KOPT-K1 (cell line): ENCODE data around the gene MYO9A.
"Not testable (repeated sequence)": the region's sequence is repeated elsewhere in the genome, so short reads cannot be mapped to it uniquely, and the experiment has no call there.

Source experiments
- H3K27ac ChIP-seq: fragments of 200-600 bp; sonication (generic); 2 replicates; pipeline ENCODE4 v1.5.1; 2016; ENCODE audit warnings: antibody characterized with exemption, mild to moderate bottlenecking, low read depth, low read length; ENCODE audit not compliant: poor library complexity, severe bottlenecking
- H3K36me3 ChIP-seq: fragments of 200-600 bp; sonication (generic); 2 replicates; pipeline ENCODE4 v1.5.1; 2017; ENCODE audit warnings: antibody characterized with exemption, mild to moderate bottlenecking, low read length, moderate library complexity; ENCODE audit not compliant: insufficient read depth
- H3K9me3 ChIP-seq: fragments of 200-600 bp; sonication (generic); 2 replicates; pipeline ENCODE4 v1.5.1; 2017; ENCODE audit warnings: antibody characterized with exemption, low read length, mild to moderate bottlenecking; ENCODE audit not compliant: insufficient read depth, poor library complexity, severe bottlenecking

MYO9A gene

GRCh38 chr15:72050700-72051099 is 67.2 kb downstream of the MYO9A start:
- no peak overlapping the region for H3K27ac ChIP-seq
- H3K36me3 ChIP-seq: peaks cover 6% of the 10 kb centered on the region
- H3K9me3 ChIP-seq: peaks cover 20% of the 10 kb centered on the region

GRCh38 chr15:72047020-72047419 is 70.9 kb downstream of the MYO9A start:
- H3K27ac ChIP-seq: no peak overlapping the region
- peaks cover 8% of the 10 kb centered on the region for H3K9me3 ChIP-seq
- H3K36me3 ChIP-seq: peaks cover 9% of the 10 kb centered on the region

GRCh38 chr15:72044956-72045355 is 73.0 kb downstream of the MYO9A start:
- H3K9me3 ChIP-seq: no peaks in the 10 kb centered on the region
- no peak overlapping the region for H3K27ac ChIP-seq
- H3K36me3 ChIP-seq: peaks cover 14% of the 10 kb centered on the region

GRCh38 chr15:72042865-72043264 is 75.1 kb downstream of the MYO9A start:
- H3K36me3 ChIP-seq: peaks cover 14% of the 10 kb centered on the region
- no peak overlapping the region for H3K27ac ChIP-seq
- no peaks in the 10 kb centered on the region for H3K9me3 ChIP-seq

GRCh38 chr15:72042054-72042453 is 75.9 kb downstream of the MYO9A start:
- H3K9me3 ChIP-seq: peaks cover 4% of the 10 kb centered on the region
- no peak overlapping the region for H3K27ac ChIP-seq
- peaks cover 14% of the 10 kb centered on the region for H3K36me3 ChIP-seq

GRCh38 chr15:72037321-72037720 is 80.6 kb downstream of the MYO9A start:
- H3K27ac ChIP-seq: no peak overlapping the region
- peaks cover 6% of the 10 kb centered on the region for H3K9me3 ChIP-seq
- peaks cover 6% of the 10 kb centered on the region; the same call in 1 of the 2 replicates for H3K36me3 ChIP-seq

GRCh38 chr15:72034859-72035650 is 82.9 kb downstream of the MYO9A start:
- peaks cover 6% of the 10 kb centered on the region for H3K9me3 ChIP-seq
- H3K27ac ChIP-seq: no peak overlapping the region

GRCh38 chr15:72034351-72034750 is 83.6 kb downstream of the MYO9A start:
- H3K9me3 ChIP-seq: peaks cover 6% of the 10 kb centered on the region
- no peaks in the 10 kb centered on the region for H3K36me3 ChIP-seq
- H3K27ac ChIP-seq: no peak overlapping the region

More at GRCh38 chr15:72034859-72035650, 82.9 kb downstream of the MYO9A start:
- no peaks in the 10 kb centered on the region for H3K36me3 ChIP-seq

- Histone ChIP-seq H3K9me3 (peaks cover 6% of the 10 kb centered on the region), H3K27ac (no peak overlapping the region), H3K36me3 (no peaks in the 10 kb centered on the region)
Observed at GRCh38 chr15:72033711-72034110, 84.2 kb downstream of the MYO9A start.

GRCh38 chr15:72033285-72033684 is 84.7 kb downstream of the MYO9A start:
- H3K36me3 ChIP-seq: no peaks in the 10 kb centered on the region
- H3K9me3 ChIP-seq: peaks cover 6% of the 10 kb centered on the region
- H3K27ac ChIP-seq: no peak overlapping the region

- no peak overlapping the region for H3K27ac ChIP-seq
- H3K36me3 ChIP-seq: peaks cover 7% of the 10 kb centered on the region; the same call in 1 of the 2 replicates
Observed at GRCh38 chr15:72021604-72022003, 96.3 kb downstream of the MYO9A start.

GRCh38 chr15:72020799-72021198 is 97.2 kb downstream of the MYO9A start:
- H3K27ac ChIP-seq: no peak overlapping the region
- H3K9me3 ChIP-seq: no peaks in the 10 kb centered on the region
- H3K36me3 ChIP-seq: peaks cover 7% of the 10 kb centered on the region; the same call in 1 of the 2 replicates

More at GRCh38 chr15:72021604-72022003, 96.3 kb downstream of the MYO9A start:
- no peaks in the 10 kb centered on the region for H3K9me3 ChIP-seq

- H3K9me3 ChIP-seq, H3K27ac ChIP-seq, H3K36me3 ChIP-seq: not testable (repeated sequence)
Observed at GRCh38 chr15:72014555-72014954, 103.4 kb downstream of the MYO9A start.

- no peaks in the 10 kb centered on the region for H3K9me3 ChIP-seq
- no peak overlapping the region for H3K27ac ChIP-seq
- H3K36me3 ChIP-seq: peaks cover 9% of the 10 kb centered on the region; the same call in 1 of the 2 replicates
Observed at GRCh38 chr15:72013703-72014102, 104.2 kb downstream of the MYO9A start.

- peaks cover 18% of the 10 kb centered on the region for H3K36me3 ChIP-seq
- no peak overlapping the region for H3K27ac ChIP-seq
- H3K9me3 ChIP-seq: no peaks in the 10 kb centered on the region
Observed at GRCh38 chr15:72011302-72011942, 106.5 kb downstream of the MYO9A start.
